ENCODE results near the gene KCNN3.

KCNN3 gene

DNA sequence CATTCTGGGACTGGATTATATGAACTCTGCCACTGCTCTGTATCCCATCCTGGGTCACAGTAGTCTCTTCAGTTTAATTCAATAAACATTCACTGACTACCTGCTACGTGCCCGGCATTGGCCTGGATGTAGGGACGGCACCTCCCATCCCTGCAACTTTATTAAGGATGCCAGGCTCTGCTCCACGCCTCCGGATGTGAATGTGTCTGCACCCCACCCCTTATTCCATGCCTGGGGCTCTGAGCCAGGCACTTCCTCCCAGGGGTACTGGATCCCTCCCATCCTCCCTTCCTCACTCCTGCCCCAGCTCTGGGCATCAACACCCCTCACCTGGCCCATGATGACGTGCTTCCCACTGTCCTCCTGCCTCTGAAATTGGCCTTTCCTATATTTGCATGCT is 53.7 kb downstream of the KCNN3 start:
- no peak overlapping the region for H3K4me3 ChIP-seq (ENCODE audit: low read depth, low read length)
- in situ Hi-C loops (cut with HindIII; ENCODE audit: low sequenced_read_pairs): no loop called here
- TF ChIP-seq, protein P1, sequence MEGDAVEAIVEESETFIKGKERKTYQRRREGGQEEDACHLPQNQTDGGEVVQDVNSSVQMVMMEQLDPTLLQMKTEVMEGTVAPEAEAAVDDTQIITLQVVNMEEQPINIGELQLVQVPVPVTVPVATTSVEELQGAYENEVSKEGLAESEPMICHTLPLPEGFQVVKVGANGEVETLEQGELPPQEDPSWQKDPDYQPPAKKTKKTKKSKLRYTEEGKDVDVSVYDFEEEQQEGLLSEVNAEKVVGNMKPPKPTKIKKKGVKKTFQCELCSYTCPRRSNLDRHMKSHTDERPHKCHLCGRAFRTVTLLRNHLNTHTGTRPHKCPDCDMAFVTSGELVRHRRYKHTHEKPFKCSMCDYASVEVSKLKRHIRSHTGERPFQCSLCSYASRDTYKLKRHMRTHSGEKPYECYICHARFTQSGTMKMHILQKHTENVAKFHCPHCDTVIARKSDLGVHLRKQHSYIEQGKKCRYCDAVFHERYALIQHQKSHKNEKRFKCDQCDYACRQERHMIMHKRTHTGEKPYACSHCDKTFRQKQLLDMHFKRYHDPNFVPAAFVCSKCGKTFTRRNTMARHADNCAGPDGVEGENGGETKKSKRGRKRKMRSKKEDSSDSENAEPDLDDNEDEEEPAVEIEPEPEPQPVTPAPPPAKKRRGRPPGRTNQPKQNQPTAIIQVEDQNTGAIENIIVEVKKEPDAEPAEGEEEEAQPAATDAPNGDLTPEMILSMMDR (IDR thresholded peaks at IDR 0.05; ENCODE audit: low read depth, low read length): no peak
- no peak for DNase-seq (ENCODE audit: low read depth, low spot score)

DNA sequence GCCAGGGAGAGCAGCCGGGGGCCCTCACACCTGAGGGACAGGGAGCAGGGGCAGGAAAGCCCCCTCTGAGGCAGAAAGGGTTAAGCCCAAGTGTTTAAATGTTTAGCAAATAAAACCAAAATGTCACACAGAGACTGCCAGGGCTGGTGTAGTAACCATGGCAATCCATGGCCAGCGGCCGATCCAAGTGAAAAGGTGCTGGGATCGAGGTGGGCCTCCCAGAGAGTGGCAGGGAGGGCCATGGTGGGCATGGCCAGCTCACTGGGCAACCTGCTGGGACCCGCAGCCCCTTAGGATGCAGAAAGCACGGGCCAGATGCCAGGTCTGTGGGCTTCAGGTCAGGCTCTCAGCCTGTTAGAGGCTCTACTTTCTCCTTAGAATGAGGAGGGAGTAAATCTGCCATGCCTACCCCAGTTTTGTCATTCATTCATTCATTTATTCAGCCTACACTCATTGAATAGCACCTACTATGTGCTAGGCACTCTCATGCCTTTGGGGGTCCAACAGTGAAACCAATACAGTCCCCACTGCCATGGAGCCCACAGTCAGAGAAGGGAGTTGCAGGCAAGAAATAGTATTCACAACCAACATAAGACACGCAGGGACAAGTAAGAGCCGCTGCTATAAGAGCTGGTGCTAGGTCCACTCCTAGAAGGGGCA is 56.1 kb downstream of the KCNN3 start:
- no peak for DNase-seq (ENCODE audit: low read depth, low spot score)
- TF ChIP-seq, protein P1 (IDR thresholded peaks at IDR 0.05; ENCODE audit: low read depth, low read length): no peak
- no peak overlapping the region for H3K4me3 ChIP-seq (ENCODE audit: low read depth, low read length)
- in situ Hi-C loops (cut with HindIII; ENCODE audit: low sequenced_read_pairs): no loop called here

DNA sequence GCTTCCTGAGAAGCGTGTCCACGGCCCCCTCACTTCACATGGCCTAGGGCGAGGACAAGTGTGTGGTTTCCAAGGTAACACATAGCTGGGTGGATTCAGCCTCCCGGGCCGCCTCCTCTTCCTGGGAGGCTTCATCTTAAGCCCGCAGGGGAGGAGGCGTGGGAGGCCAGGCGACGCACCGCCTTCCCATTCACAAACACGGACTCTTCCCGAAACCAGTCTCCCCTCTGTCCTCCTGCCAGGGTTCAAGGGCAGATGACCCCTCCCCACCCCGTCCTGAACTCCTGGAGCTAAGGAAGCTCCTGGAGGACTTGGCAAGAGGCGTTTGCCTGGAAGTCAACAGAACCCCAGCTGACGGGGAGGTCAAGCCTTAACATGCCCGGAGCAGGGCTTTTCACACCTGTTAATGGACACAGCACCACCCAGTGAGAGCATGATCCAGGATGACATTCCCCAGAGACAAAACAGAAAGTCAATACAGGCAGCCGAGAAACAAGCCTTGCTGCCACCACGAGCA is 56.7 kb downstream of the KCNN3 start:
- in situ Hi-C loops (cut with HindIII; ENCODE audit: low sequenced_read_pairs): no loop called here
- TF ChIP-seq, protein P1 (IDR thresholded peaks at IDR 0.05; ENCODE audit: low read depth, low read length): no peak
- DNase-seq (ENCODE audit: low read depth, low spot score): peak; percentile 17
- no peak overlapping the region for H3K4me3 ChIP-seq (ENCODE audit: low read depth, low read length)

DNA sequence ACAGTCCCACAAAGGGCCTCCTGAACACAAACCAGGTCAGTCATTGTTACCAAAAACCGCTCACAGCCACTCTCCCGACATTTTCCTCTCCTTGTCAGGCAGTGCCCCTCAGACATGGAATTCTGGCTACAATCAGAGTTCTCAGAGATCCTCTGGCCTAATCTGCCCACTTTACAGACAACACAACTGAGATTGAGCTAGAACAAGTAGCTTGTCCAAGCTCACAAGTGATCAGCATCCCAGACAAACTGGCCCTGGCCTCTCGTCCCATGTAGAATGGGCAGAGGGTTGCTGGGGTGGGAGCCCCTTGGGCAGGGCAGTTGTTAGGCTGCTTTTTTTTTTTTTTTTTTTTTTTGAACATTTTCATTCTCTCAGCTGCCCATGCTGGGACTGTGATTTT is 57.2 kb downstream of the KCNN3 start:
- no peak overlapping the region for H3K4me3 ChIP-seq (ENCODE audit: low read depth, low read length)
- TF ChIP-seq, protein P1 (IDR thresholded peaks at IDR 0.05; ENCODE audit: low read depth, low read length): no peak
- no peak for DNase-seq (ENCODE audit: low read depth, low spot score)
- in situ Hi-C loops (cut with HindIII; ENCODE audit: low sequenced_read_pairs): no loop called here

DNA sequence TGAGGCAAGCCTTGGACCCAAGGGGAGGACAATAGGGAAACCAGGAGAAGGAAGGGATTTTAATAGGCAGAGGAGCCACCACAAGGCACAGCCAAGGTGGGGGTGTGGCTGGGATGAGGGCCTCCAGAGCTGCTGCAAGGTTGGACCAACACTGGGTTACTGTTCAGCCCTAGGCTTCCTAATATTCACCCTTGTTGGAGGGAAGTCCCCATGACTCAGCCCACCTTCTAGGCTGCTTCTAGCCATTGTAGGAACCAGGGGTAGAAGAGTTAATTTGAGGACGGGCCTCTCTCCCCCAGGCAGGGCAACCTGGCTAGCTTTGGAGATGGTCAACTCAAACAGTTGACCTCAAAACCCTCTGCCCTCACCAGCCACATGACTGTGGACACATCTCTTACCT is 59.5 kb downstream of the KCNN3 start:
- DNase-seq (ENCODE audit: low read depth, low spot score): no peak
- no peak overlapping the region for H3K4me3 ChIP-seq (ENCODE audit: low read depth, low read length)
- in situ Hi-C loops (cut with HindIII; ENCODE audit: low sequenced_read_pairs): no loop called here
- TF ChIP-seq, protein P1 (IDR thresholded peaks at IDR 0.05; ENCODE audit: low read depth, low read length): no peak

DNA sequence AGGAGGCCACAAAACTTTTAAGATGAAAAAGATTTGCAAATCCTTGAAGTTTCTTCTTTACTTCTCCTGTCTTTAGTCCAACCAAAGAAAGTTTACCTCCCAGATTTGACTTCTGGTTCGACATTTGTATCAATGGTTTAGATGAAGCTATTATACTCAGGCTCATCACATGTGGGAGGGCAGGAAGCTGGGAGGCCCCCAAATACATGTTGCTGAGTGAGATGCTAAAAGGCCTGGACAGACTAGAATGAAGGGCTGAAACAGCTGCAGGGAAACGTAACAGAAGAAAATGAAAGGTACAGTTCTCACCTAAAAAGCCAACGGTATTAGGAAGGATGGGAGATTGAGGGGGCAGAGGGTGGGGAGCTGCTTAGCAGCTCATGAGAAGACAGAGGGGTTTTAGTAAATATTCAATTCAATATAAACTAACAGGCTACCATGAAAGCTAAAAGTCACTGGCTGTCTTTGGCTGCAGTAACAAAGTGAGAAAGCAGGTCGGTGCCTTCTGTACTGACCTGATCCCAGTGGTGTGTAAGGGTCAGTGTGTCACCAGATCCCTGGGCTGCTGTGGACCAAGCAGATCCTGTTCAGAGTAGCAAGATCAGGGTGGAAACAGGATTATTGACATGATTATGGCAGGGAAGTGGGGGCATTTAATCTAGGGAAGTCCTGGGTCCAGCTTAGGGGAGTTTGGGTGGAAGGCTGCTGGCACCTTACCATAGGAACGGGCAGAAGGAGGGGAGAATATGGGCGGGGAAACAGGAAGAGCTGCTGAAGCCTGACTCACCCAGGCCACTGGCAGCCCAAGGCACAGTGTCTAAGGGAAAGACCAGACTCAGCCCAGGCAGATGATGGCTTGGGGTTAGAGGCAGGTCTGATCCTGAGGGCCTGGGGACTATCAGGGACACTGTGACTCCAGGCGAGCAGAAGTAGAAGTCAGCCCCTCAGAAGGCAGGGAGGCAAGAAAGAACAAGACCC is 60.4 kb downstream of the KCNN3 start:
- peak; percentile 23 for DNase-seq (ENCODE audit: low read depth, low spot score)
- in situ Hi-C loops (cut with HindIII; ENCODE audit: low sequenced_read_pairs): no loop called here
- H3K4me3 ChIP-seq (ENCODE audit: low read depth, low read length): no peak overlapping the region
- TF ChIP-seq, protein P1 (IDR thresholded peaks at IDR 0.05; ENCODE audit: low read depth, low read length): no peak
